Stimulated activated naive B cell treated with anti-CD40 and anti-IgM and Interleukin-4, amounts not matched to agents 10 μg/mL and 1 μg/mL and 100 μg/mL, for 72 hours (primary cell): ENCODE results near the gene ERFE.
A peak's percentile ranks its signal among the peaks of the same experiment; 100 is the strongest.
"Not testable (repeated sequence)": the region's sequence is repeated elsewhere in the genome, so short reads cannot be mapped to it uniquely, and the experiment has no call there.

ENCODE experiments used
- ATAC-seq, 2 donors: fragments of 150-1000 bp; cut with Tn5 transposase; replicated peaks; 2 replicates each; pipeline ENCODE4 v1.10.0; 2021; ENCODE audit warnings: moderate library complexity in 1 of 2
- DNase-seq: peaks from one replicate; pipeline ENCODE4 v3.0.0; 2021
- H3K27ac Mint-ChIP-seq: one replicate; pipeline ENCODE4 v1.8.0; 2022; ENCODE audit warnings: mild to moderate bottlenecking, mixed read lengths
- H3K27me3 Mint-ChIP-seq, 2 donors: one replicate each; pipeline ENCODE4 v1.8.0; 2022; ENCODE audit warnings: mixed read lengths in 2 of 2
- H3K36me3 Mint-ChIP-seq, 2 donors: one replicate each; pipeline ENCODE4 v1.8.0; 2022; ENCODE audit warnings: mixed read lengths in 2 of 2, mild to moderate bottlenecking in 1 of 2
- H3K4me1 Mint-ChIP-seq, 2 donors: one replicate each; pipeline ENCODE4 v1.8.0; 2022; ENCODE audit warnings: mixed read lengths in 2 of 2, mild to moderate bottlenecking in 1 of 2
- H3K4me3 Mint-ChIP-seq, 2 donors: one replicate each; pipeline ENCODE4 v1.8.0; 2022; ENCODE audit warnings: mild to moderate bottlenecking in 2 of 2, mixed read lengths in 2 of 2, moderate library complexity in 1 of 2
- H3K9me3 Mint-ChIP-seq, 2 donors: one replicate each; pipeline ENCODE4 v1.8.0; 2022; ENCODE audit warnings: mixed read lengths in 2 of 2, mild to moderate bottlenecking in 1 of 2

Gene ERFE

GRCh38 chr2:238158509-238159070 is at the start of gene ERFE:
Gene ERFE, plus strand, starts transcription at chr2:238158970. Its CDS starts 38 bp downstream, at chr2:238159008.
- peak; percentile 72 to 75 for ATAC-seq
- peaks cover 0 to 5% of the 10 kb centered on the region in 2 donors for H3K9me3 Mint-ChIP-seq
- no peak within 1 kb of the TSS for H3K27ac Mint-ChIP-seq
- DNase-seq, result no peak
- peak within 1 kb of the TSS; percentile 63 to 78 for H3K4me3 Mint-ChIP-seq
- H3K4me1 Mint-ChIP-seq, result peaks cover 12 to 19% of the 10 kb centered on the region in 2 donors
- H3K27me3 Mint-ChIP-seq, result peaks cover 26 to 44% of the 10 kb centered on the region in 2 donors
- H3K36me3 Mint-ChIP-seq, result peaks cover 0 to 4% of the 10 kb centered on the region in 2 donors

- ATAC-seq, result no peak
- DNase-seq, result no peak
- peaks cover 13 to 21% of the 10 kb centered on the region in 2 donors for H3K4me1 Mint-ChIP-seq
These were observed 45.2 kb upstream of the ERFE start for GRCh38 chr2:238113611-238114010.

GRCh38 chr2:238114331-238114841 is 44.4 kb upstream of the ERFE start:
- H3K4me3 Mint-ChIP-seq, result no peak overlapping the region
- H3K9me3 Mint-ChIP-seq, result peaks cover 7 to 10% of the 10 kb centered on the region in 2 donors
- peak overlapping the region; percentile 56 for H3K27ac Mint-ChIP-seq
- H3K4me1 Mint-ChIP-seq, result peaks cover 7 to 19% of the 10 kb centered on the region in 2 donors
- peaks cover 24 to 35% of the 10 kb centered on the region in 2 donors for H3K36me3 Mint-ChIP-seq
- ATAC-seq (no peak), DNase-seq (no peak)
- peaks cover 24 to 25% of the 10 kb centered on the region in 2 donors for H3K27me3 Mint-ChIP-seq

More at GRCh38 chr2:238113611-238114010, 45.2 kb upstream of the ERFE start:
- H3K36me3 Mint-ChIP-seq, result peaks cover 25 to 31% of the 10 kb centered on the region in 2 donors
- H3K9me3 Mint-ChIP-seq, result peaks cover 7 to 10% of the 10 kb centered on the region in 2 donors
- no peak overlapping the region for H3K4me3 Mint-ChIP-seq
- peaks cover 19% of the 10 kb centered on the region in 2 donors for H3K27me3 Mint-ChIP-seq
- H3K27ac Mint-ChIP-seq, result no peak overlapping the region

- Mint-ChIP-seq H3K4me3 (no peak overlapping the region), H3K4me1 (peaks cover 6 to 22% of the 10 kb centered on the region in 2 donors), H3K36me3 (peaks cover 24 to 35% of the 10 kb centered on the region in 2 donors), H3K27ac (peak overlapping the region; percentile 56), H3K9me3 (peaks cover 7 to 10% of the 10 kb centered on the region in 2 donors), H3K27me3 (peaks cover 24 to 25% of the 10 kb centered on the region in 2 donors)
- ATAC-seq (no peak), DNase-seq (no peak)
These were observed 43.7 kb upstream of the ERFE start for GRCh38 chr2:238114851-238115660.

GRCh38 chr2:238115709-238116108 is 43.1 kb upstream of the ERFE start:
- H3K9me3 Mint-ChIP-seq, result not testable (repeated sequence)
- Mint-ChIP-seq H3K36me3 (peaks cover 24 to 35% of the 10 kb centered on the region in 2 donors), H3K4me1 (peaks cover 9 to 28% of the 10 kb centered on the region in 2 donors)

GRCh38 chr2:238116298-238117198 is 42.2 kb upstream of the ERFE start:
- peaks cover 24 to 25% of the 10 kb centered on the region in 2 donors for H3K27me3 Mint-ChIP-seq
- H3K9me3 Mint-ChIP-seq, result peaks cover 4 to 6% of the 10 kb centered on the region in 2 donors
- DNase-seq, result no peak
- ATAC-seq, result no peak
- H3K4me3 Mint-ChIP-seq, result no peak overlapping the region
- no peak overlapping the region for H3K27ac Mint-ChIP-seq
- H3K36me3 Mint-ChIP-seq, result peaks cover 22 to 31% of the 10 kb centered on the region in 2 donors
- H3K4me1 Mint-ChIP-seq, result peaks cover 9 to 28% of the 10 kb centered on the region in 2 donors

More at GRCh38 chr2:238115709-238116108, 43.1 kb upstream of the ERFE start:
- not testable (repeated sequence) for H3K4me3 Mint-ChIP-seq, ATAC-seq, H3K27ac Mint-ChIP-seq, DNase-seq
- H3K27me3 Mint-ChIP-seq, result peaks cover 24 to 25% of the 10 kb centered on the region in 2 donors

GRCh38 chr2:238117199-238118154 is 41.3 kb upstream of the ERFE start:
- H3K4me1 Mint-ChIP-seq, result peaks cover 9 to 28% of the 10 kb centered on the region in 2 donors
- DNase-seq (no peak), ATAC-seq (no peak)
- peaks cover 4 to 6% of the 10 kb centered on the region in 2 donors for H3K9me3 Mint-ChIP-seq
- peaks cover 24 to 25% of the 10 kb centered on the region in 2 donors for H3K27me3 Mint-ChIP-seq
- peaks cover 22 to 31% of the 10 kb centered on the region in 2 donors for H3K36me3 Mint-ChIP-seq
- H3K4me3 Mint-ChIP-seq, result no peak overlapping the region
- no peak overlapping the region for H3K27ac Mint-ChIP-seq

- H3K9me3 Mint-ChIP-seq, result no peaks in the 10 kb centered on the region
- H3K4me1 Mint-ChIP-seq, result peaks cover 3 to 19% of the 10 kb centered on the region in 2 donors
- DNase-seq, result peak; percentile 40
- peaks cover 24 to 25% of the 10 kb centered on the region in 2 donors for H3K27me3 Mint-ChIP-seq
- H3K36me3 Mint-ChIP-seq, result peaks cover 9 to 11% of the 10 kb centered on the region in 2 donors
- H3K27ac Mint-ChIP-seq, result peak overlapping the region; percentile 59
- peak; percentile 87 to 91 for ATAC-seq
- H3K4me3 Mint-ChIP-seq, result no peak overlapping the region
These were observed 38.9 kb upstream of the ERFE start for GRCh38 chr2:238119756-238120462.

GRCh38 chr2:238120463-238121298 is 38.1 kb upstream of the ERFE start:
- Mint-ChIP-seq H3K27ac (no peak overlapping the region), H3K4me1 (peaks cover 3 to 19% of the 10 kb centered on the region in 2 donors), H3K4me3 (no peak overlapping the region), H3K36me3 (peaks cover 9 to 11% of the 10 kb centered on the region in 2 donors), H3K9me3 (no peaks in the 10 kb centered on the region), H3K27me3 (peaks cover 24 to 25% of the 10 kb centered on the region in 2 donors)
- DNase-seq (no peak), ATAC-seq (peak in 1 of 2 donors; percentile 3)

GRCh38 chr2:238121511-238122286 is 37.1 kb upstream of the ERFE start:
- Mint-ChIP-seq H3K27ac (no peak overlapping the region), H3K4me3 (no peak overlapping the region)
- DNase-seq, result no peak

More at GRCh38 chr2:238121511-238122286, 37.1 kb upstream of the ERFE start:
- peaks cover 3 to 19% of the 10 kb centered on the region in 2 donors for H3K4me1 Mint-ChIP-seq
- no peaks in the 10 kb centered on the region for H3K9me3 Mint-ChIP-seq
- peaks cover 20 to 23% of the 10 kb centered on the region in 2 donors for H3K27me3 Mint-ChIP-seq
- ATAC-seq, result no peak
- H3K36me3 Mint-ChIP-seq, result peaks cover 4 to 11% of the 10 kb centered on the region in 2 donors
